Cerebellar cortex (tissue), 1 donor: Measurements from ENCODE around the gene VWC2.

Experiments
- DNase-seq: peaks from one replicate; pipeline ENCODE4 v3.0.0-alpha.2; 2015; ENCODE audit warnings: low spot score

VWC2 gene

GRCh38 chr7:49773218-49773935, at the start of gene VWC2:
VWC2 (plus strand) TSS chr7:49773638; CDS start chr7:49775436, 1,798 bp downstream.
- DNase-seq, result no peak

- no peak for DNase-seq
These were observed 49.4 kb upstream of the VWC2 start for GRCh38 chr7:49724071-49724470.

- DNase-seq, result no peak
These were observed 41.6 kb upstream of the VWC2 start for GRCh38 chr7:49731836-49732235.

- DNase-seq, result peak; percentile 8
These were observed 10.8 kb upstream of the VWC2 start for GRCh38 chr7:49762666-49763065.

GRCh38 chr7:49763791-49764190, 9.6 kb upstream of the VWC2 start:
- no peak for DNase-seq

GRCh38 chr7:49766966-49767365, 6.5 kb upstream of the VWC2 start:
- DNase-seq, result no peak

GRCh38 chr7:49767719-49768118, 5.7 kb upstream of the VWC2 start:
- DNase-seq, result no peak

GRCh38 chr7:49768254-49768653, 5.2 kb upstream of the VWC2 start:
- DNase-seq, result no peak

GRCh38 chr7:49768835-49769234, 4.6 kb upstream of the VWC2 start:
- no peak for DNase-seq

- no peak for DNase-seq
These were observed 4.1 kb upstream of the VWC2 start for GRCh38 chr7:49769285-49769857.

GRCh38 chr7:49770838-49771237, 2.6 kb upstream of the VWC2 start:
- no peak for DNase-seq

- DNase-seq, result no peak
These were observed 1.8 kb upstream of the VWC2 start for GRCh38 chr7:49771427-49772176.

- DNase-seq, result peak; percentile 49
These were observed 571 bp upstream of the VWC2 start for GRCh38 chr7:49772916-49773217.

GRCh38 chr7:49773936-49774458, 559 bp downstream of the VWC2 start:
- peak; percentile 7 for DNase-seq

GRCh38 chr7:49774459-49775064, 1.1 kb downstream of the VWC2 start:
- DNase-seq, result peak; percentile 54

- peak; percentile 71 for DNase-seq
These were observed 1.9 kb downstream of the VWC2 start for GRCh38 chr7:49775065-49775948.

- peak; percentile 43 for DNase-seq
These were observed 2.6 kb downstream of the VWC2 start for GRCh38 chr7:49775949-49776443.

GRCh38 chr7:49776994-49777393, 3.6 kb downstream of the VWC2 start:
- peak; percentile 91 for DNase-seq

- peak; percentile 60 for DNase-seq
These were observed 5.4 kb downstream of the VWC2 start for GRCh38 chr7:49778731-49779270.

- no peak for DNase-seq
These were observed 7.5 kb downstream of the VWC2 start for GRCh38 chr7:49780953-49781352.

GRCh38 chr7:49781996-49782395, 8.6 kb downstream of the VWC2 start:
- DNase-seq, result no peak
